Measurements from ENCODE around the gene PRDM11. TPM values are rescaled to one million over a fixed set of nuclear protein-coding genes. Genes with fewer than 3 reads are reported as not detected.

PRDM11 gene
- total and polyA plus RNA-seq, 2 of the 4 experiments (the other 2 are of a cell fraction): 2.2 to 2.7 TPM

DNA sequence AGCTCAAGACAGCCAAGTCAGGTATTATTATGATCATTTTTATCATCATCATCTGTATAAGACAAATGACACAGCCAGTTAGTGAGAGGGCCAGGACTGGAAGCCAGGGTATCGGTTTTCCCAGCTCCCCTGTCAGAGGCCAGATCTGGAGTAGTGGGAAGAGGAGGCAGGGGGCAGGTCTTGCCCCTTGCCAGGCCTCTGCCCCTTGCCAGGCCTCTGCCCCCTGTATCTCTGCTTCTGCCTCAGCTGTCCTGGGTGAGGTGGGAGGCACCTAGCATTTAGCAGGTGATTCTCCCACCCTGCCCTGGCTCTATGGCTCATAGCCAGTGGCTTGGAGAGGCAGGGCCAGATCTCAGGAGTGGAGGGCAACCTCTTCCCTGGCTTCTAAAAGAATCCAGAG is 67.3 kb downstream of the PRDM11 start:
- H3K4me1 ChIP-seq (ENCODE audit: control insufficient read depth, insufficient read depth, low read length): no peaks in the 10 kb centered on the region; the same call in 1 of the 2 replicates
- intact Hi-C loops (cut with micrococcal nuclease): no loop called here
- no peak overlapping the region for H3K23ac ChIP-seq (ENCODE audit: low read depth, low read length)
- H3K18ac ChIP-seq (ENCODE audit: low read depth, low read length): no peak overlapping the region
- CTCF ChIA-PET: interaction anchor here (0.7 kb wide), 1 partner anchor 612 kb away, joined by 4 read pairs; no protein-coding TSS in a partner anchor
- no peak overlapping the region for H3K4me2 ChIP-seq (ENCODE audit: low read depth, low read length)
- no peak overlapping the region for H2AFZ ChIP-seq (replicated peaks; ENCODE audit: low read length, poor library complexity)
- no peak overlapping the region for H3K56ac ChIP-seq (ENCODE audit: extremely low read depth, insufficient read depth, low read length)
- no peak overlapping the region for H3K14ac ChIP-seq (replicated peaks; ENCODE audit: low read depth, low read length)
- no peaks in the 10 kb centered on the region for H4K20me1 ChIP-seq (ENCODE audit: insufficient read depth, low read length)
- H2AK9ac ChIP-seq (replicated peaks; ENCODE audit: low read depth, low read length, poor library complexity): no peak overlapping the region
- dilution Hi-C loops (cut with HindIII; ENCODE audit: low sequenced_read_pairs, unreplicated experiment): no loop called here
- in situ Hi-C loops (cut with MboI; ENCODE audit: low sequenced_read_pairs): no loop called here
- no peak overlapping the region for H3K27ac ChIP-seq (ENCODE audit: insufficient read depth, low read length)
- DNase-seq: no peak
- H3K36me3 ChIP-seq (ENCODE audit: control insufficient read depth, insufficient read depth, low read length): peaks cover 4% of the 10 kb centered on the region; the same call in 1 of the 2 replicates
- H2BK15ac ChIP-seq (ENCODE audit: low read depth, low read length): no peak overlapping the region
- H4K91ac ChIP-seq (ENCODE audit: insufficient read depth, low read depth, low read length): no peak overlapping the region
- no peak overlapping the region for H3K4me3 ChIP-seq (ENCODE audit: insufficient read depth, low read depth, low read length)
- no peak overlapping the region for H3K4ac ChIP-seq (ENCODE audit: low read depth, low read length)
- no peak overlapping the region for H2BK5ac ChIP-seq (ENCODE audit: low read depth, low read length, poor library complexity, severe bottlenecking)
- H2AK5ac ChIP-seq (ENCODE audit: low read depth, low read length): no peak overlapping the region
- no peak overlapping the region for H3K9ac ChIP-seq (ENCODE audit: low read depth, low read length)
- H3K9me1 ChIP-seq (ENCODE audit: insufficient read depth, low read length): no peaks in the 10 kb centered on the region; the same call in 1 of the 2 replicates
- ATAC-seq (ENCODE audit: low read depth): no peak
- POLR2A ChIA-PET (ENCODE audit: unreplicated experiment): no interaction called here
- H2BK20ac ChIP-seq (ENCODE audit: low read depth, low read length): no peak overlapping the region
- H4K8ac ChIP-seq (ENCODE audit: low read depth in 2 of 2, low read length in 2 of 2): no peak overlapping the region
- WGBS, 2 experiments (ENCODE audit: extremely low coverage in 2 of 2, insufficient read length in 1 of 2): no CpG with 5 or more reads among the region's 1 CpG
- H2BK120ac ChIP-seq (ENCODE audit: low read depth, low read length): no peak overlapping the region
- no peak overlapping the region for H4K5ac ChIP-seq (ENCODE audit: low read depth, low read length)
- H3K27me3 ChIP-seq (ENCODE audit: control insufficient read depth, insufficient read depth, low read length): no peaks in the 10 kb centered on the region
- TF ChIP-seq POLR2A (IDR thresholded peaks at IDR 0.05; ENCODE audit: low read depth, low read length) (no peak), NFE2L2 (IDR thresholded peaks at IDR 0.05; ENCODE audit: low read depth, low read length) (no peak), SMC3 (IDR thresholded peaks at IDR 0.05; ENCODE audit: low read depth, low read length) (no peak), MXI1 (IDR thresholded peaks at IDR 0.05; ENCODE audit: borderline replicate concordance, low read depth, low read length) (no peak), FOS (IDR thresholded peaks at IDR 0.05; ENCODE audit: low read depth, low read length) (no peak), MAFK (IDR thresholded peaks at IDR 0.05; ENCODE audit: low read depth, low read length) (no peak), CTCF (conservative IDR thresholded peaks at IDR 0.05; ENCODE audit: low read depth, low read length) (no peak), CEBPB (IDR thresholded peaks at IDR 0.05; ENCODE audit: low read depth, low read length) (no peak), CHD1 (IDR thresholded peaks at IDR 0.05; ENCODE audit: low read depth, low read length) (no peak), ELK1 (IDR thresholded peaks at IDR 0.05; ENCODE audit: borderline replicate concordance, low read depth, low read length) (no peak), USF2 (IDR thresholded peaks at IDR 0.05; ENCODE audit: low read depth, low read length) (no peak)
- H3K79me1 ChIP-seq (ENCODE audit: low read depth in 1 of 2, low read length in 2 of 2): no peaks in the 10 kb centered on the region
- no TSS peak for BruUV-seq (replicated peaks)
- no peaks in the 10 kb centered on the region for H3K9me3 ChIP-seq (ENCODE audit: control insufficient read depth, insufficient read depth, low read length)
